ENCODE measurements around the gene TSPOAP1. TPM values are rescaled to one million over a fixed set of nuclear protein-coding genes. Genes with fewer than 3 reads are reported as not detected.

The TSPOAP1 gene
- total RNA-seq, 1 donor from 2014 or later, result 39.7 TPM

DNA sequence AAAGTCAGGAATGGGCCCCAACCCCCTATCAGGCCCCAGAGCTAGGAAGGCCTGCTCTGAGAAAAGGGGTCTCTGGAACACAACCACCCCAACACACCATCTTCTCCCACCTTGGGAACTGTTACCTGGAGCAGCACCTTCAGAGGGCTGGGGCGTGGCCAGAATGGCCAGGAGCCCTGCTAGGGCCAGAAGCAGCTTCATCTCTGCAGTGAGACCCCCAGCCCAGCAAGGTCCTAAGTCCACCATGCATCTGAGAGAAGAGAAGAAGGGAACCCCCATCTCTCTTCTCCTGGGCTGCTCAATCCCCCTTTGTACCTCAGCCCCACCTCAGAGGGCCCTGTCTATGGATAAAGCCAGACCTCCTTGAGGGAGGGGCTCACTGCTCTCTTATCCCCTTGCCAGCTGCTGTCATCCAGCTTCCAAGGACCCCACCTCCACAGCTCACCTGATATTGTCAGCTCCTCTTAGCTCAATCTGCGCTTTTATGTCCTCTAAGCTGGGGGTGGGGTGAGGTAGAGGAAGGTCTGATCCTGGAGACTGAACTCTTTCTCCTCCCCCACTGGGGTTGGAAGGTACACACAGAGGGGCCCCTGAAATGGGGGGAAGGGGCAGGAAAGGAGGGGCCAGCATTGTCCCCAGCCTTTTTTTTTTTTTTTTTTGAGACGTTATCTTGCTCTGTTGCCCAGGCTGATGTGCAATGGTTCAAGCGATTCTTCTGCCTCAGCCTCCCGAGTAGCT lies 47.9 kb downstream of the TSPOAP1 start, which contains the start of gene MPO:
MPO (minus strand) TSS at position 456 of the 738 bp plus-strand sequence; CDS start at position 279, 177 bp downstream.
- peaks cover 2% of the 10 kb centered on the region for H3K9me3 Mint-ChIP-seq (ENCODE audit: unreplicated experiment)
- H3K36me3 Mint-ChIP-seq (ENCODE audit: unreplicated experiment), result no peaks in the 10 kb centered on the region
- peaks cover 11% of the 10 kb centered on the region for H3K27me3 Mint-ChIP-seq (ENCODE audit: unreplicated experiment)
- no peak within 1 kb of the TSS for H3K4me3 Mint-ChIP-seq (ENCODE audit: unreplicated experiment)
- no peak for DNase-seq
- no peak within 1 kb of the TSS for H3K27ac Mint-ChIP-seq (ENCODE audit: unreplicated experiment)
- TF ChIP-seq, protein P1, sequence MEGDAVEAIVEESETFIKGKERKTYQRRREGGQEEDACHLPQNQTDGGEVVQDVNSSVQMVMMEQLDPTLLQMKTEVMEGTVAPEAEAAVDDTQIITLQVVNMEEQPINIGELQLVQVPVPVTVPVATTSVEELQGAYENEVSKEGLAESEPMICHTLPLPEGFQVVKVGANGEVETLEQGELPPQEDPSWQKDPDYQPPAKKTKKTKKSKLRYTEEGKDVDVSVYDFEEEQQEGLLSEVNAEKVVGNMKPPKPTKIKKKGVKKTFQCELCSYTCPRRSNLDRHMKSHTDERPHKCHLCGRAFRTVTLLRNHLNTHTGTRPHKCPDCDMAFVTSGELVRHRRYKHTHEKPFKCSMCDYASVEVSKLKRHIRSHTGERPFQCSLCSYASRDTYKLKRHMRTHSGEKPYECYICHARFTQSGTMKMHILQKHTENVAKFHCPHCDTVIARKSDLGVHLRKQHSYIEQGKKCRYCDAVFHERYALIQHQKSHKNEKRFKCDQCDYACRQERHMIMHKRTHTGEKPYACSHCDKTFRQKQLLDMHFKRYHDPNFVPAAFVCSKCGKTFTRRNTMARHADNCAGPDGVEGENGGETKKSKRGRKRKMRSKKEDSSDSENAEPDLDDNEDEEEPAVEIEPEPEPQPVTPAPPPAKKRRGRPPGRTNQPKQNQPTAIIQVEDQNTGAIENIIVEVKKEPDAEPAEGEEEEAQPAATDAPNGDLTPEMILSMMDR (IDR thresholded peaks at IDR 0.05; ENCODE audit: partially characterized antibody, unreplicated experiment), result no peak
- H3K4me1 Mint-ChIP-seq (ENCODE audit: low read depth, unreplicated experiment), result peaks cover 4% of the 10 kb centered on the region

DNA sequence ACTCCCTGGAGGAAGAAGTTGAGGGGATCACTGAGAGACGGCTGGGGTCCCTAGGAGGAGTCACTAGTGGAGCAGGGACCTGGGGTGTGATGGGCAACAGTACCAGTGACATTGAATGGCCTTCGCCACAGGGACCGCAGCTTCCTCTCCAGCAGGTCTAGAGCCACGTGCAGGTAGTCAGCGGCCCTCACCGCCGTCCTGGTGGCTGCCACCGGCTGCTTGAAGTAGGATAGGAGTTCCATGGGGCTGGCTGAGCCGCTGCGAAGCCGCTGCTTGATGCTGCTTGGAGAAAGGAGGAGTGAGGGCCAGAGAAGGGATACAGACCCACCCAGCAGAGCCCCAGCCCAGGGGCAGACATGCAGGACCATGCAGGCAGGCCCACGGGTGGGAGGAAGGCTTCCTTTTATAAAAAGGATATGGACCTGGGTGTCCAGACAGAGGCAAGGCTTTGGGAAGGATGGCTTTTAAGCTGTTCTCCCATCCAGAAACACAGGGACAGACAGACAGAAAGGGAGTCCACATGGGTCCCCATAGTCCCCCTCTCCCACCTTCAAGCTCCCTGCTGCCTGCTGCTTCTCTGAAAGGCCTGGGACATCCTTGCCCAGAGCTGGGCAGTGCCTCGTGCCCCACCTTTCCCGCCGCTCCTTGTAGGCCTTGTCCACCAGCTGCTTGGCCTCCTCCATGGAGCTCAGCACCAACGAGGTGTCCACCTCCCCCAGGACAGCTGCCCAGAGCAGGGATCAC lies 48.7 kb downstream of the TSPOAP1 start:
- H3K27ac Mint-ChIP-seq (ENCODE audit: unreplicated experiment), result no peak overlapping the region
- H3K36me3 Mint-ChIP-seq (ENCODE audit: unreplicated experiment), result no peaks in the 10 kb centered on the region
- DNase-seq, result no peak
- TF ChIP-seq, protein P1 (IDR thresholded peaks at IDR 0.05; ENCODE audit: partially characterized antibody, unreplicated experiment), result no peak
- peaks cover 4% of the 10 kb centered on the region for H3K4me1 Mint-ChIP-seq (ENCODE audit: low read depth, unreplicated experiment)
- H3K27me3 Mint-ChIP-seq (ENCODE audit: unreplicated experiment), result peaks cover 11% of the 10 kb centered on the region
- H3K9me3 Mint-ChIP-seq (ENCODE audit: unreplicated experiment), result peaks cover 2% of the 10 kb centered on the region
- H3K4me3 Mint-ChIP-seq (ENCODE audit: unreplicated experiment), result no peak overlapping the region

DNA sequence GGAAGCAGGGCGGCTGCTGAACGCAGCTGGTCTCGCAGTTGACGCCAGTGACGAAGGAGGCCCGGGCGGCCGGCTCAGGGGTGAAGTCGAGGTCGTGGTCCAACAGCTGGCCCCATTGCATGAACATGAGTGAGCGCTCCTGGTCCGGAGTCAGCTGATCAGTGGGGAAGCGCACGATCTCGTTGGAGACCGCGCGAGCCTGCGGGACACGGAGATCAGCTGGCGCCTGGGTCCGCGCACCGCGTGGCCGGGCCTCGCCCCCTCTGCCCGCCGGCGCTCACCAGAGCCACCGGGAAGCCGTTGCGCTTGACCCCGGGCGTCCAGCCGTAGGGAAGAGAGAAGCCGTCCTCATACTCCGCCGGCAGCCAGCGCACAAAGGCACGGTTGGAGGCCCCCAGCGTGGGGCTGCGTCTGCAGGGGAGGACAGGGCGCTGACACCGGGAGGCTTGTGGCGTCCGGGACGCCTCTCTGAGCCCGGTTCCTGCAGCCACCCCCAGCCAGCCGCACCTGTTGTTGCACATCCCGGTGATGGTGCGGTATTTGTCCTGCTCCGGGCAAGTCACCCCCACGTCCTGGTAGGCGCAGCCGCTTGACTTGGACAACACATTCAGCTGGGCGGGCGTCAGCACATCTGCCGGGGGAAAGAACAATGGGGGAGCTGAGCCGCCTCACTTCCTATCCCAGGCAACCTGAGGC lies 49.4 kb downstream of the TSPOAP1 start:
- no peak for DNase-seq
- H3K4me3 Mint-ChIP-seq (ENCODE audit: unreplicated experiment), result no peak overlapping the region
- peaks cover 11% of the 10 kb centered on the region for H3K27me3 Mint-ChIP-seq (ENCODE audit: unreplicated experiment)
- no peaks in the 10 kb centered on the region for H3K36me3 Mint-ChIP-seq (ENCODE audit: unreplicated experiment)
- TF ChIP-seq, protein P1 (IDR thresholded peaks at IDR 0.05; ENCODE audit: partially characterized antibody, unreplicated experiment), result no peak
- H3K27ac Mint-ChIP-seq (ENCODE audit: unreplicated experiment), result no peak overlapping the region
- H3K4me1 Mint-ChIP-seq (ENCODE audit: low read depth, unreplicated experiment), result peaks cover 2% of the 10 kb centered on the region
- H3K9me3 Mint-ChIP-seq (ENCODE audit: unreplicated experiment), result peaks cover 2% of the 10 kb centered on the region

DNA sequence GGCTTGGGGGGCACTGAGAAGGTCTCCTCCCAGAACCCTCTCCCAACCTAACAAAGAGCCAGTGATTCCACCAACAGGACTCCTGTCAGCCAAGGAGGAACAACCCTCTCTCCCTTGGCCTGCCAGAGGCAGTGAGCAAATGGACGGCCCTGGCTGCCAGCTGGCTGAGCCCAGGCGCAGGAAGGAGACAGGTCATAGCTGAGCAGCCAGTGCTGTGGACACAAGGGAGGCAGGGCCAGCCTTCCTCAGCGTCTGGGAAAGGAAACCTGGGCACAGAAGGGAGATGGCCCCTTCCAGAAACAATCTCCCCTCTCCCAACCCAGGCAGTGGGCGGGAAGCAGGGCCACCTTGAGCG lies 50.0 kb downstream of the TSPOAP1 start:
- Mint-ChIP-seq H3K36me3 (ENCODE audit: unreplicated experiment) (no peaks in the 10 kb centered on the region), H3K4me3 (ENCODE audit: unreplicated experiment) (no peak overlapping the region), H3K27me3 (ENCODE audit: unreplicated experiment) (peaks cover 9% of the 10 kb centered on the region), H3K9me3 (ENCODE audit: unreplicated experiment) (peaks cover 2% of the 10 kb centered on the region), H3K27ac (ENCODE audit: unreplicated experiment) (no peak overlapping the region), H3K4me1 (ENCODE audit: low read depth, unreplicated experiment) (peaks cover 2% of the 10 kb centered on the region)
- no peak for DNase-seq
- TF ChIP-seq, protein P1 (IDR thresholded peaks at IDR 0.05; ENCODE audit: partially characterized antibody, unreplicated experiment), result no peak

Measured in glutamatergic neuron (in vitro differentiated cells).